GM21515 (cell line): ENCODE measurements around the gene PECR.
"Not testable (repeated sequence)": the region's sequence is repeated elsewhere in the genome, so short reads cannot be mapped to it uniquely, and the experiment has no call there.

Experiments
- ATAC-seq: cut with Tn5 transposase; IDR thresholded peaks from one replicate; pipeline ENCODE4 v1.9.1; 2021; ENCODE audit not compliant: unreplicated experiment

The PECR gene

GRCh38 chr2:216004697-216005283, 76.8 kb downstream of the PECR start:
- no peak for ATAC-seq

- no peak for ATAC-seq
These were observed 77.5 kb downstream of the PECR start for GRCh38 chr2:216003876-216004696.

GRCh38 chr2:216002693-216003092, 78.9 kb downstream of the PECR start:
- no peak for ATAC-seq

- ATAC-seq, result no peak
These were observed 79.4 kb downstream of the PECR start for GRCh38 chr2:216002101-216002678.

DNA sequence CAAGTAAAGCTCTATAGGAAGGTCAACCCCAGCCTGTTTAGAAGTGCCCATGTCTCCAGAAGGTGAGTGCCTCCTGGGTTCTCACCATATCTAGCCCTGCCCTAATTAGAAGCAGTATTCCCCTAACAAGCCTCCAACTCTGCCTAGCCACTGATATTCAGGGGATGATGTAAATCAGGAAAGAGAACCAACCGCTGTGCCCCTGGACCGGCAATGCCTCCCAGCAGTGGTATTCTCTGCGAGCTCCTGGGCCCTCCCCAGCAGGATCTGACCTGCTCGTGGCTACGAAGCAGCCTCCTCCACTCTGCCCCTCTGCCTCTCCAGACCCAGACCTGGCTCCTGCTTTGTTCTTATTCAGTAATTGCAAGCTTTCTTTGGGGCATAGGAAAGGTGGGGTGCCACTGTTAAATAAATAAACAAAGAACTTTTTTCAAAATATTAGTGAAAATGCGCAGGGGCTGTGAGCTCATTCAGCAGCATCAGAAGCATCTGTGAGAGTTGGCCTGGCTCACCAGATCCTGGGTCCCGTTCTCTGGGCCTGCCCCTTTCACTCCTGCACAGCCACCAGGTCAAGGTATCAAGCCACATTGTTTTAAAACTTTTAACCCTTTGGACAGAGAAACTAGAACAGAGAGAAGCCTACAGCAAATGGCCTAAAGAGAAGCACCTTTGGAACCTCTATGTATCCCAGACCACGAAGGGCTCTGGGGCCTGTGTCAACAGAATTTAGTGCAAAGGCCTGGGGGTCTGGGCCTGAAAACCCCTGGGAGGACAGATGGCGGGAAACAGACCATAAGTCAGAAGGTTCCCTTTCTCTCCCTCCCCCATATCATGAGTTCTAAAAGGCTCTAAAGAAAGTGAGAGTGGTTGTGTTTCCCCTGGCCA, 80.2 kb downstream of the PECR start:
- no peak for ATAC-seq

GRCh38 chr2:215998636-215999035, 83.0 kb downstream of the PECR start:
- no peak for ATAC-seq

- no peak for ATAC-seq
These were observed 84.4 kb downstream of the PECR start for GRCh38 chr2:215997219-215997618.

GRCh38 chr2:215994911-215995310, 86.7 kb downstream of the PECR start:
- no peak for ATAC-seq

DNA sequence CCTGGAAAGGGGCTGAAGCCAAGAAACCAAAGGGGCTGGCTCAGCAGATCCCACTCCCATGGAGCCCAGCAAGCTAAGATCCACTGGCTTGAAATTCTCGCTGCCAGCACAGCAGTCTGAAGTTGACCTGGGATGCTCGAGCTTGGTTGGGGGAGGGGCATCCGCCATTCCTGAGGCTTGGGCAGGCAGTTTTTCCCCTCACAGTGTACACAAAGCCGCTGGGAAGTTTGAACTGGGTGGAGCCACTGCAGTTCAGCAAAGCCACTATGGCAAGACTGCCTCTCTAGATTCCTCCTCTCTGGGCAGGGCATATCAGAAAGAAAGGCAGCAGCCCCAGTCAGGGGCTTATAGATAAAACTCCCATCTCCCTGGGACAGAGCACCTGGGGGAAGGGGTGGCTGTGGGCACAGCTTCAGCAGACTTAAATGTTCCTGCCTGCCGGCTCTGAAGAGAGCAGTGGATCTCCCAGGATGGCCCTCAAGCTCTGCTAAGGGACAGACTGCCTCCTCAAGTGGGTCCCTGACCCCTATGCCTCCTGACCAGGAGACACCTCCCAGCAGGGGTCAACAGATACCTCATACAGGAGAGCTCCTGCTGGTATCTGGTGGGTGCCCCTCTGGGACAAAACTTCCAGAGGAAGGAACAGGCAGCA, 92.9 kb downstream of the PECR start:
- ATAC-seq, result not testable (repeated sequence)
